Gastroesophageal sphincter (tissue), 4 donors: Measurements from ENCODE around the gene AZIN2. TPM values are rescaled to one million over a fixed set of nuclear protein-coding genes. Genes with fewer than 3 reads are reported as not detected.

ENCODE experiments used
- ATAC-seq: fragments of 150-250 bp; one replicate; pipeline ENCODE4 v1.9.1; 2016; ENCODE audit warnings: mild to moderate bottlenecking, moderate library complexity
- H3K27ac ChIP-seq, 4 donors: fragments of 200-600 bp; sonication (generic) in 3 of 4; 1 replicate in 3 of 4; 2 replicates in 1 of 4; pipeline ENCODE4 v1.5.1; 2016 to 2019
- H3K27me3 ChIP-seq: fragments of 200-600 bp; sonication (generic); one replicate; pipeline ENCODE4 v1.5.1; 2019
- H3K36me3 ChIP-seq, 2 donors: fragments of 200-600 bp; sonication (generic); one replicate each; pipeline ENCODE4 v1.5.1; 2019; ENCODE audit warnings: control low read depth in 1 of 2
- H3K4me1 ChIP-seq, 3 donors: fragments of 200-600 bp; sonication (generic); 1 replicate in 2 of 3; 2 replicates in 1 of 3; pipeline ENCODE4 v1.5.1; 2016 to 2019; ENCODE audit warnings: control low read depth in 2 of 3
- H3K4me3 ChIP-seq, 2 donors: fragments of 200-600 bp; sonication (generic); one replicate each; pipeline ENCODE4 v1.5.1; 2019; ENCODE audit warnings: mild to moderate bottlenecking in 1 of 2, moderate library complexity in 1 of 2
- H3K9me3 ChIP-seq, 3 donors: fragments of 200-600 bp; sonication (generic); one replicate each; pipeline ENCODE4 v1.5.1; 2017 to 2019; ENCODE audit warnings: control low read depth in 2 of 3
- CTCF ChIP-seq, 4 experiments: fragments of 200-600 bp in 2 of 4; fragments of 450-650 bp in 2 of 4; sonication (generic) in 1 of 4; IDR thresholded peaks; one replicate each; pipeline ENCODE4 v1.5.1; 2017 to 2019; ENCODE audit warnings: antibody characterized with exemption in 4 of 4, mild to moderate bottlenecking in 2 of 4, moderate library complexity in 2 of 4
- EP300 ChIP-seq: sonication (generic); formaldehyde crosslinking; IDR thresholded peaks from one replicate; pipeline ENCODE4 v1.6.1; 2017; ENCODE audit warnings: antibody characterized with exemption, mild to moderate bottlenecking
- POLR2A ChIP-seq, 2 donors: fragments of 450-650 bp; IDR thresholded peaks; one replicate each; pipeline ENCODE4 v1.6.1; 2017; ENCODE audit warnings: antibody characterized with exemption in 2 of 2, mild to moderate bottlenecking in 2 of 2, moderate library complexity in 1 of 2
- POLR2AphosphoS5 ChIP-seq: sonication (generic); formaldehyde crosslinking; IDR thresholded peaks from one replicate; pipeline ENCODE4 v1.6.1; 2017; ENCODE audit warnings: antibody characterized with exemption
- WGBS, 2 donors: methylation state at CpG; one replicate each; pipeline ENCODE4 v1.1.5; 2018; ENCODE audit warnings: low coverage in 1 of 2; 5-methylcytosine and 5-hydroxymethylcytosine counted together
- total RNA-seq, 4 donors: library from RNA; depleted of rRNA; stranded (reverse); fragments of >200 nt; gene quantifications; one replicate each; pipeline ENCODE4 v1.1.0, GENCODE V29; 2016

AZIN2 gene
- total RNA-seq: 1 to 10 TPM in 3 of 4 donors, under 1 TPM in 1; 0.31 to 6.4 (median 2.8) TPM

DNA sequence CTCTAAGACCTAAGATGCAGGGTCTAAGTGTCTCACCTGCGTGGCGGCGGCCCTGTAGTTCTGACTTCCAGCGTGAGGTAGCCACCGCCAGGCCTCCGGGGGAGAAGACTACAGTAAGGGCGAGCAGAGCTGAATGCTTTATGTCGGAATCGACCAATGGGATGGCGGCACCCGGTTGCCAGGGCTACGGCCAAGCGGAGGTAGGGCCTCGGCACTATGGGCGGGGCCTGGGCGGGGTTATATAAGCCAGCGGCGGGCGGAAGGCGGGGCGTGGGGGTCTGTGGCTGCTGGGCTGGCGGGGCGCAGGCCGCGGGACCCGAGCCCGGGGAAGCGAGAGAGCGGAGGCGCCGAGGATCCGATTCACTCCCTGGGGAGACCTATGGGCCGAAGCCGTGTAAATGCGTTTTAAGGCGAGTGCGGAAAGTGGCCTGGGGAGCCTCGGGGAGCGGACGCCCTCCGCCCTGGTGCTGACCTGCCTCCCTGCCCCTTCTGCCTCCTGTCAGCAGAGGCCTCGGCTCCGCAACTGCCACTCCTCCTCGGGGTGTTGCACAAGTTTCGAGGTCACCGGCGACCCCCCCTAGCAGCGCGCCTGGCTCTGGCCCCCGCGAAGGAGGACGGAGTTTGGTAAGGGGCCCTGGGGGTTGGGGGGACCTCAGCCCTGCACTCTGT lies at the start of gene AZIN2:
Gene AZIN2, plus strand, starts transcription at position 269 of the 669 bp plus-strand sequence. CDS start 1,097 bp downstream, outside the sequence.
- H3K4me3 ChIP-seq: peak within 1 kb of the TSS; percentile 31 to 81
- peak in 1 of 4 experiments; percentile 6 for TF ChIP-seq CTCF (IDR thresholded peaks at IDR 0.05)
- peak; percentile 55 for TF ChIP-seq POLR2AphosphoS5
- TF ChIP-seq POLR2A (IDR thresholded peaks at IDR 0.05): peak; percentile 22 to 34
- TF ChIP-seq EP300: no peak
- no peaks in the 10 kb centered on the region for H3K9me3 ChIP-seq
- WGBS, 2 donors: 0% methylated on average over 1 to 3 of the region's 52 CpGs
- ATAC-seq: peak; percentile 99
- H3K27ac ChIP-seq: peak within 1 kb of the TSS in 2 of 4 donors; percentile 53 to 75
- no peaks in the 10 kb centered on the region for H3K27me3 ChIP-seq
- peaks cover 0 to 30% (median 3%) of the 10 kb centered on the region in 3 donors for H3K4me1 ChIP-seq
- no peaks in the 10 kb centered on the region for H3K36me3 ChIP-seq

GRCh38 chr1:33031506-33031905 lies 49.4 kb upstream of the AZIN2 start:
- no peak overlapping the region for H3K27ac ChIP-seq
- no peak overlapping the region for H3K4me3 ChIP-seq
- 74 to 90% methylated on average over 4 of the region's 4 CpGs for WGBS, 2 donors
- TF ChIP-seq CTCF (IDR thresholded peaks at IDR 0.05) (no peak), EP300 (no peak), POLR2AphosphoS5 (no peak), POLR2A (IDR thresholded peaks at IDR 0.05) (no peak)
- H3K36me3 ChIP-seq: peaks cover 0 to 31% of the 10 kb centered on the region in 2 donors
- H3K9me3 ChIP-seq: no peaks in the 10 kb centered on the region
- H3K4me1 ChIP-seq: peaks cover 0 to 71% (median 21%) of the 10 kb centered on the region in 3 donors
- no peak for ATAC-seq
- H3K27me3 ChIP-seq: no peaks in the 10 kb centered on the region

DNA sequence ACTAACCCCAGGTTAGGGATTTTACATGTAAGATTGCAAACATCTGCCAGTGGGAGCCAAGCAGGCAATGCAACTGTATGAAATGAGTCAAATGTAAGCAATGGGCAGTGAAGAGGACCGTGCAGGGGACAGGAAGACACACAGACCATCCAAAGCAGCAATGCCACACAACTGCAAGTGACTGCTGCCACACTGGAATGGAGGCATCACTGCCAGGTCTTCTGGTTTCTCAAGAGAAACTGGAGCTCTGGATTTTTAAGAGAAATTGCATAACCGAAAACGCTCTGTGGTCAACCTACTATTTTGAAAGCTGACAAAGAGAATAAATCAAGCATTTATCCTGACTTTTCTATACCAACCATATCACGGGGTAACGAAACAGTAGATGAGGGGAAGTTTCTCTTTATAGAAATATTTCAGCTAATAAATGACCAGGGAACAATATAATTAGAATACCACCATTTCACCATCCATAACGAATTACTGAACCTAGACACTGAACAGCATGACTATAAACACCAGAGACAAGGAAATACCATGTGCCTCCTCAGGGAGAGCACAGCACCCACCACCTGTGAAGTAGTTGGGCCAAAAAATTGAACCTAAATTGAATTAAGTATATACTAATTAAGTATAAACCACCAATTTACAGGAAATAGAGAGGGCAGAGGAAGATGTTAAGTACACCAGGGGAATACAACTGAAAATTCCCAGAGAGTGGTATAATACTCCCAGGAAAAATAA lies 48.7 kb upstream of the AZIN2 start:
- Histone ChIP-seq H3K36me3 (peaks cover 0 to 31% of the 10 kb centered on the region in 2 donors), H3K4me1 (peaks cover 0 to 69% (median 21%) of the 10 kb centered on the region in 3 donors), H3K27ac (no peak overlapping the region), H3K9me3 (no peaks in the 10 kb centered on the region), H3K4me3 (no peak overlapping the region), H3K27me3 (no peaks in the 10 kb centered on the region)
- no peak for ATAC-seq
- 64 to 76% methylated on average over 6 of the region's 6 CpGs for WGBS, 2 donors
- no peak for TF ChIP-seq CTCF (IDR thresholded peaks at IDR 0.05)
- TF ChIP-seq EP300: no peak
- no peak for TF ChIP-seq POLR2A (IDR thresholded peaks at IDR 0.05)
- no peak for TF ChIP-seq POLR2AphosphoS5

DNA sequence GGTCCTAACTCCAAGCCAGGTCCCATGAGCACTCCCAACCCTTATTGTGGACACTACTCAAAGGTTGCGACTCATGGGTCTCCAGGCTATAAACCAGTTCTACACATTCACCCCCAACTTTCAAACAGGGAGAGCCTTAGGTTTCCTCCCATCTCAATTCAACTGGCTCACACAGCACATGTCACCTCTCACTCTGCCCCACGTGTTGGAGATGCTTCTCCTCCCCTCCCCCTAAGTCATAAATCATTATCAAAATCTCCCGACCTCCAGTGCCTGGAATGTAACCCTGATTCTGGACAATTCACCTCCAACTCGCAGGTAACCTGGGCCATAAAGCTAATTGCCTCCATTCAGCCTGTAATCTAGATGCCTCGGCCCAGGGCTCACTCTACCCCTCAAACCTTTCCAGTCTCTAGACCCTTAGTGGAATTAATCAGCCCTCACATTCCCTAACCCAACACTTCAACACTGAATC lies 44.9 kb upstream of the AZIN2 start:
- H3K9me3 ChIP-seq: no peaks in the 10 kb centered on the region
- no peak for ATAC-seq
- WGBS, 2 donors: 0 to 18% methylated on average over 4 to 5 of the region's 5 CpGs
- peak overlapping the region; percentile 19 to 86 (median 84) for H3K27ac ChIP-seq
- no peaks in the 10 kb centered on the region for H3K27me3 ChIP-seq
- H3K4me3 ChIP-seq: peak overlapping the region; percentile 63 to 96
- peaks cover 0 to 13% of the 10 kb centered on the region in 2 donors for H3K36me3 ChIP-seq
- TF ChIP-seq EP300 (no peak), CTCF (IDR thresholded peaks at IDR 0.05) (peak in 1 of 4 experiments; percentile 2)
- H3K4me1 ChIP-seq: peaks cover 0 to 55% (median 14%) of the 10 kb centered on the region in 3 donors
